MM.1S (cell line): Measurements from ENCODE around the gene CHST3.

Source experiments
- DNase-seq: peaks from one replicate; pipeline ENCODE4 v3.0.0-alpha.2; 2015
- H2AFZ ChIP-seq: fragments of 300-600 bp; sonication (generic); 2 replicates; pipeline ENCODE4 v1.6.0; 2016; ENCODE audit warnings: antibody characterized with exemption, low read length
- H3F3A ChIP-seq: fragments of 300-600 bp; sonication (generic); 2 replicates; pipeline ENCODE4 v1.6.1; 2016; ENCODE audit warnings: mild to moderate bottlenecking, antibody characterized with exemption, low read length, moderate library complexity, mixed read lengths; ENCODE audit not compliant: insufficient read depth
- H3K27ac ChIP-seq: fragments of 300-600 bp; sonication (generic); 2 replicates; pipeline ENCODE4 v1.5.1; 2016; ENCODE audit warnings: mild to moderate bottlenecking, low read length
- H3K27me3 ChIP-seq: fragments of 300-600 bp; sonication (generic); replicated peaks from 2 replicates; pipeline ENCODE4 v1.6.0; 2016; ENCODE audit warnings: low read length; ENCODE audit not compliant: insufficient read depth
- H3K36me3 ChIP-seq: fragments of 300-600 bp; sonication (generic); replicated peaks from 2 replicates; pipeline ENCODE4 v1.6.1; 2016; ENCODE audit warnings: mild to moderate bottlenecking, low read length, mixed read lengths; ENCODE audit not compliant: insufficient read depth
- H3K4me1 ChIP-seq: fragments of 300-600 bp; sonication (generic); 2 replicates; pipeline ENCODE4 v1.6.1; 2016; ENCODE audit warnings: low read length, mixed read lengths
- H3K4me2 ChIP-seq: fragments of 300-600 bp; sonication (generic); 2 replicates; pipeline ENCODE4 v1.6.0; 2016; ENCODE audit warnings: low read depth, low read length
- H3K4me3 ChIP-seq: fragments of 300-600 bp; sonication (generic); 2 replicates; pipeline ENCODE4 v1.5.1; 2016; ENCODE audit warnings: low read length, mixed read lengths
- H3K79me2 ChIP-seq: fragments of 300-600 bp; sonication (generic); 2 replicates; pipeline ENCODE4 v1.6.1; 2016; ENCODE audit warnings: mixed run types, low read length, mixed read lengths
- H3K9ac ChIP-seq: fragments of 300-600 bp; sonication (generic); 2 replicates; pipeline ENCODE4 v1.6.1; 2016; ENCODE audit warnings: low read length, mixed read lengths
- H3K9me2 ChIP-seq: fragments of 300-600 bp; sonication (generic); replicated peaks from 2 replicates; pipeline ENCODE4 v1.6.1; 2016; ENCODE audit warnings: mild to moderate bottlenecking, low read length, mixed read lengths; ENCODE audit not compliant: insufficient read depth
- H3K9me3 ChIP-seq: fragments of 300-600 bp; sonication (generic); replicated peaks from 2 replicates; pipeline ENCODE4 v1.6.1; 2016; ENCODE audit warnings: mild to moderate bottlenecking, low read length, mixed read lengths; ENCODE audit not compliant: insufficient read depth
- H4K20me1 ChIP-seq: fragments of 300-600 bp; sonication (generic); 2 replicates; pipeline ENCODE4 v1.6.1; 2016; ENCODE audit warnings: mild to moderate bottlenecking, low read length, moderate library complexity, mixed read lengths; ENCODE audit not compliant: insufficient read depth
- CTCF ChIP-seq: fragments of 300-600 bp; sonication (generic); IDR thresholded peaks from 2 replicates; pipeline ENCODE4 v1.5.1; 2016; ENCODE audit warnings: antibody characterized with exemption, low read length, mixed read lengths
- EZH2 ChIP-seq: fragments of 300-600 bp; sonication (generic); optimal IDR thresholded peaks from 2 replicates; pipeline ENCODE3; 2017; ENCODE audit warnings: low read depth, mild to moderate bottlenecking, antibody characterized with exemption, low read length, mixed read lengths
- EZH2phosphoT487 ChIP-seq: fragments of 300-600 bp; sonication (generic); IDR thresholded peaks from 2 replicates; pipeline ENCODE4 v1.6.1; 2018; ENCODE audit warnings: antibody characterized with exemption, low read length

Gene CHST3

GRCh38 chr10:71989661-71990454 is 25.7 kb downstream of the CHST3 start:
- H4K20me1 ChIP-seq, result no peaks in the 10 kb centered on the region
- H3K4me2 ChIP-seq, result no peak overlapping the region
- H2AFZ ChIP-seq, result no peak overlapping the region
- no peaks in the 10 kb centered on the region for H3K79me2 ChIP-seq
- TF ChIP-seq EZH2 (no peak), CTCF (no peak), EZH2phosphoT487 (no peak)
- H3K36me3 ChIP-seq, result no peaks in the 10 kb centered on the region
- no peaks in the 10 kb centered on the region for H3F3A ChIP-seq
- H3K4me1 ChIP-seq, result no peaks in the 10 kb centered on the region
- no peaks in the 10 kb centered on the region for H3K9me3 ChIP-seq
- no peak overlapping the region for H3K4me3 ChIP-seq
- H3K27ac ChIP-seq, result no peak overlapping the region
- no peaks in the 10 kb centered on the region for H3K27me3 ChIP-seq
- no peaks in the 10 kb centered on the region for H3K9me2 ChIP-seq
- no peak overlapping the region for H3K9ac ChIP-seq
- no peak for DNase-seq

GRCh38 chr10:71990706-71991269 is 26.6 kb downstream of the CHST3 start:
- Histone ChIP-seq H3K27ac (no peak overlapping the region), H3K79me2 (no peaks in the 10 kb centered on the region), H2AFZ (no peak overlapping the region), H3K4me2 (no peak overlapping the region), H3F3A (no peaks in the 10 kb centered on the region), H3K9me3 (no peaks in the 10 kb centered on the region), H3K36me3 (no peaks in the 10 kb centered on the region), H3K4me1 (no peaks in the 10 kb centered on the region), H3K4me3 (no peak overlapping the region), H4K20me1 (no peaks in the 10 kb centered on the region), H3K27me3 (no peaks in the 10 kb centered on the region), H3K9me2 (no peaks in the 10 kb centered on the region), H3K9ac (no peak overlapping the region)
- no peak for DNase-seq
- no peak for TF ChIP-seq EZH2phosphoT487

GRCh38 chr10:71995449-71995848 is 31.3 kb downstream of the CHST3 start:
- no peak for DNase-seq
- H3F3A ChIP-seq, result no peaks in the 10 kb centered on the region
- no peak overlapping the region for H3K4me3 ChIP-seq
- TF ChIP-seq EZH2phosphoT487 (no peak), CTCF (no peak), EZH2 (no peak)
- H4K20me1 ChIP-seq, result no peaks in the 10 kb centered on the region
- H3K9ac ChIP-seq, result no peak overlapping the region
- no peaks in the 10 kb centered on the region for H3K4me1 ChIP-seq
- no peaks in the 10 kb centered on the region for H3K9me3 ChIP-seq
- H3K4me2 ChIP-seq, result no peak overlapping the region
- H3K79me2 ChIP-seq, result no peaks in the 10 kb centered on the region
- no peaks in the 10 kb centered on the region for H3K9me2 ChIP-seq
- H3K27ac ChIP-seq, result no peak overlapping the region
- no peaks in the 10 kb centered on the region for H3K36me3 ChIP-seq
- H3K27me3 ChIP-seq, result no peaks in the 10 kb centered on the region
- no peak overlapping the region for H2AFZ ChIP-seq
